MM.1S (cell line): ENCODE results near the gene ARMCX4.

Experiments used
- DNase-seq: peaks from one replicate; pipeline ENCODE4 v3.0.0-alpha.2; 2015
- H2AFZ ChIP-seq: fragments of 300-600 bp; sonication (generic); 2 replicates; pipeline ENCODE4 v1.6.0; 2016; ENCODE audit warnings: antibody characterized with exemption, low read length
- H3F3A ChIP-seq: fragments of 300-600 bp; sonication (generic); 2 replicates; pipeline ENCODE4 v1.6.1; 2016; ENCODE audit warnings: mild to moderate bottlenecking, antibody characterized with exemption, low read length, moderate library complexity, mixed read lengths; ENCODE audit not compliant: insufficient read depth
- H3K27ac ChIP-seq: fragments of 300-600 bp; sonication (generic); 2 replicates; pipeline ENCODE4 v1.5.1; 2016; ENCODE audit warnings: mild to moderate bottlenecking, low read length
- H3K27me3 ChIP-seq: fragments of 300-600 bp; sonication (generic); replicated peaks from 2 replicates; pipeline ENCODE4 v1.6.0; 2016; ENCODE audit warnings: low read length; ENCODE audit not compliant: insufficient read depth
- H3K36me3 ChIP-seq: fragments of 300-600 bp; sonication (generic); replicated peaks from 2 replicates; pipeline ENCODE4 v1.6.1; 2016; ENCODE audit warnings: mild to moderate bottlenecking, low read length, mixed read lengths; ENCODE audit not compliant: insufficient read depth
- H3K4me1 ChIP-seq: fragments of 300-600 bp; sonication (generic); 2 replicates; pipeline ENCODE4 v1.6.1; 2016; ENCODE audit warnings: low read length, mixed read lengths
- H3K4me2 ChIP-seq: fragments of 300-600 bp; sonication (generic); 2 replicates; pipeline ENCODE4 v1.6.0; 2016; ENCODE audit warnings: low read depth, low read length
- H3K4me3 ChIP-seq: fragments of 300-600 bp; sonication (generic); 2 replicates; pipeline ENCODE4 v1.5.1; 2016; ENCODE audit warnings: low read length, mixed read lengths
- H3K79me2 ChIP-seq: fragments of 300-600 bp; sonication (generic); 2 replicates; pipeline ENCODE4 v1.6.1; 2016; ENCODE audit warnings: mixed run types, low read length, mixed read lengths
- H3K9ac ChIP-seq: fragments of 300-600 bp; sonication (generic); 2 replicates; pipeline ENCODE4 v1.6.1; 2016; ENCODE audit warnings: low read length, mixed read lengths
- H3K9me2 ChIP-seq: fragments of 300-600 bp; sonication (generic); replicated peaks from 2 replicates; pipeline ENCODE4 v1.6.1; 2016; ENCODE audit warnings: mild to moderate bottlenecking, low read length, mixed read lengths; ENCODE audit not compliant: insufficient read depth
- H3K9me3 ChIP-seq: fragments of 300-600 bp; sonication (generic); replicated peaks from 2 replicates; pipeline ENCODE4 v1.6.1; 2016; ENCODE audit warnings: mild to moderate bottlenecking, low read length, mixed read lengths; ENCODE audit not compliant: insufficient read depth
- H4K20me1 ChIP-seq: fragments of 300-600 bp; sonication (generic); 2 replicates; pipeline ENCODE4 v1.6.1; 2016; ENCODE audit warnings: mild to moderate bottlenecking, low read length, moderate library complexity, mixed read lengths; ENCODE audit not compliant: insufficient read depth
- EZH2 ChIP-seq: fragments of 300-600 bp; sonication (generic); optimal IDR thresholded peaks from 2 replicates; pipeline ENCODE3; 2017; ENCODE audit warnings: low read depth, mild to moderate bottlenecking, antibody characterized with exemption, low read length, mixed read lengths
- EZH2phosphoT487 ChIP-seq: fragments of 300-600 bp; sonication (generic); IDR thresholded peaks from 2 replicates; pipeline ENCODE4 v1.6.1; 2018; ENCODE audit warnings: antibody characterized with exemption, low read length
- TF ChIP-seq, protein P1 (sequence below): fragments of 300-600 bp; sonication (generic); IDR thresholded peaks from 2 replicates; pipeline ENCODE4 v1.5.1; 2016; ENCODE audit warnings: antibody characterized with exemption, low read length, mixed read lengths

ARMCX4 gene

DNA sequence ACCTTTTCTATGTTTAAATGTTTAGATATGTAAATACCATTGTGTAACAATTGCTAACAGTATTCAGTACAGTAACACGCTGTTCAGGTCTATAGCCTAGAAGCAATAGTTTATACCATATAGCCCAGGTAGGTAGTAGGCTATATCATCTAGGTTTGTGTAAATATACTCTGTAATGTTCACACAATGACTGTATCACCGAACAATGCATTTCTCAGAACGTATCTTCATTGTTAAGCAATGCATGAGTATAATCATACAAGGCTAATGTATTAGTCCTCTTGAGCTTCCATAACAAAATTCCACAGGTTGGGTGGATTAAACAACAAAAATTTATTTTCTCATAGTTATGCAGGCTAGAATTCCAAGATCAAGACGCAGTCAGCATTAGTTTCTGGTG, 22.7 kb downstream of the ARMCX4 start:
- Histone ChIP-seq H3K4me3 (no peak overlapping the region), H3K79me2 (no peaks in the 10 kb centered on the region), H3K9me3 (no peaks in the 10 kb centered on the region), H3K4me2 (no peak overlapping the region), H3K27me3 (no peaks in the 10 kb centered on the region), H2AFZ (no peak overlapping the region), H3K9me2 (no peaks in the 10 kb centered on the region), H4K20me1 (no peaks in the 10 kb centered on the region), H3K27ac (no peak overlapping the region), H3F3A (no peaks in the 10 kb centered on the region), H3K36me3 (no peaks in the 10 kb centered on the region), H3K9ac (no peak overlapping the region), H3K4me1 (no peaks in the 10 kb centered on the region)
- DNase-seq, result no peak
- TF ChIP-seq EZH2phosphoT487 (no peak), EZH2 (no peak)
- TF ChIP-seq, protein P1, sequence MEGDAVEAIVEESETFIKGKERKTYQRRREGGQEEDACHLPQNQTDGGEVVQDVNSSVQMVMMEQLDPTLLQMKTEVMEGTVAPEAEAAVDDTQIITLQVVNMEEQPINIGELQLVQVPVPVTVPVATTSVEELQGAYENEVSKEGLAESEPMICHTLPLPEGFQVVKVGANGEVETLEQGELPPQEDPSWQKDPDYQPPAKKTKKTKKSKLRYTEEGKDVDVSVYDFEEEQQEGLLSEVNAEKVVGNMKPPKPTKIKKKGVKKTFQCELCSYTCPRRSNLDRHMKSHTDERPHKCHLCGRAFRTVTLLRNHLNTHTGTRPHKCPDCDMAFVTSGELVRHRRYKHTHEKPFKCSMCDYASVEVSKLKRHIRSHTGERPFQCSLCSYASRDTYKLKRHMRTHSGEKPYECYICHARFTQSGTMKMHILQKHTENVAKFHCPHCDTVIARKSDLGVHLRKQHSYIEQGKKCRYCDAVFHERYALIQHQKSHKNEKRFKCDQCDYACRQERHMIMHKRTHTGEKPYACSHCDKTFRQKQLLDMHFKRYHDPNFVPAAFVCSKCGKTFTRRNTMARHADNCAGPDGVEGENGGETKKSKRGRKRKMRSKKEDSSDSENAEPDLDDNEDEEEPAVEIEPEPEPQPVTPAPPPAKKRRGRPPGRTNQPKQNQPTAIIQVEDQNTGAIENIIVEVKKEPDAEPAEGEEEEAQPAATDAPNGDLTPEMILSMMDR, result no peak

DNA sequence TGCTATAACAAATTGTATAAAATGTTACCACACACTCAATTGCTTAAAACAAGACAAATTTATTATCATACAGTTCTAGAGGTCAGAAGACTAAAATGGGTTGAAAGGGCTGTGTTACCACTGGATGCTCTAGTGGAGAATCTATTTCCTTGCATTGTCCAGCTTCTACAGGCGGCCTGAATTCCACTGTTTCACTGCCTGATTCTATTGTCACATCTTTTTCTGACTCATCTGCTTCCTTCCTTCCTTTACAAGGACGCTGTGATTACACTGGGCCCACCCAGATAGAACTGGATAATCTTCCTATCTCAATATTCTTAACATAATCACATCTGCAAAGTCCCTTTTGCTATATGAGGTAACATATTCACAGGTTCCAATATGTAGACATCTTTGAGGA, 45.7 kb downstream of the ARMCX4 start:
- Histone ChIP-seq H3K9me2 (no peaks in the 10 kb centered on the region), H4K20me1 (no peaks in the 10 kb centered on the region), H3K79me2 (no peaks in the 10 kb centered on the region), H3K4me3 (no peak overlapping the region), H2AFZ (no peak overlapping the region), H3K9me3 (no peaks in the 10 kb centered on the region), H3K36me3 (no peaks in the 10 kb centered on the region), H3K4me1 (no peaks in the 10 kb centered on the region), H3K4me2 (no peak overlapping the region), H3F3A (no peaks in the 10 kb centered on the region), H3K27me3 (no peaks in the 10 kb centered on the region), H3K27ac (no peak overlapping the region), H3K9ac (no peak overlapping the region)
- TF ChIP-seq, protein P1, result no peak
- TF ChIP-seq EZH2, result no peak
- no peak for DNase-seq
